HG02798 (cell line): ENCODE results near the gene UBE2O.
A peak's percentile ranks its signal among the peaks of the same experiment; 100 is the strongest.

Experiments
- ATAC-seq: cut with Tn5 transposase; IDR thresholded peaks from one replicate; pipeline ENCODE4 v1.9.1; 2021; ENCODE audit warnings: mild to moderate bottlenecking; ENCODE audit not compliant: unreplicated experiment, poor library complexity

UBE2O gene

DNA sequence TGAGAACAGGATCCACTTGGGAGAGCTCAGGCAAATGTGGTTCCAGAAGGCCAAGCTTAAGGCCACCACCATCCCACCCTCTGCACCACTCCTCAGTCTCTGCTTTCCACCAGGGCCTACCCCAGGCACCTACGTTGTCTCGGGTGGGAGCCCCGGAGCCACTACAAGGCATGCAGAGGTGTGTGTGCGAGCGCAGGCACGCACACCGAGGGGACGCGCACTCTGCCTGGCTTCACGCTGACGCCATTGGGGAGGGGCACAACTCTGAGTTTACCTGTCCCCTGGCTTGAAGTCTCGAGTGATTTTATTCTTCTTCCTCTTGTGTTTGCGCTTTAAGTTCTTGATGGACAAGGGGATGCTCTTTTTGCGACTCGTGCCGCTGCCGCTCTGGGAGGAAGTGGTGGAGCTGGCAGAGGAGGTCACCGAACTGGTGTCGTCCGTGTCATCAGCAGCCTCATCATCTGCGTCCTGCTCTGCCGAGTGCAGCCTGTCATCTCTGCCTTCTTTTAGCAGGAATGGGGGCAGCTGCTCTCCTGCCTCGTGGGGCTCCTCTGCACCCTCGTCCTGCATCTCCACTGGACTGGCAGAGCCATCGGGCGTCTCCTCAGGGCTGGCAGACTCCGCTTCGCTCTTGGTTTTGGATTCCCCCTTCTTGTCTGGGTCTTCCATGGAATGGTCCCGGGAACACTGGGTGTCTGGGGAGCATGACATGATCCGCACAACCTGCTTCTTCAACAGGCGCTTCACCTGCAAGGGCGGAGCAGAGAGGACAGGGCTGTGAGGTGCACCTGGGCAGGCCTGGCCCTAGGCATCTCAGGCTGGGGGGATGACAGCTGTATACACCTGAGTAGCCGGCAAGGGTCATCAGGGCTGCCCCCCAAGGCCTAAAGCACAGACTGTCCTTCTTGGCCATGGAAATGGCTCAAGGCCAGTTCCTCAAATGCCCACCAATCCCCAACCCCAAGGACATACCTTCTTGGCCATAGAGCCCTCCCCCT lies 53.5 kb downstream of the UBE2O start:
- no peak for ATAC-seq

DNA sequence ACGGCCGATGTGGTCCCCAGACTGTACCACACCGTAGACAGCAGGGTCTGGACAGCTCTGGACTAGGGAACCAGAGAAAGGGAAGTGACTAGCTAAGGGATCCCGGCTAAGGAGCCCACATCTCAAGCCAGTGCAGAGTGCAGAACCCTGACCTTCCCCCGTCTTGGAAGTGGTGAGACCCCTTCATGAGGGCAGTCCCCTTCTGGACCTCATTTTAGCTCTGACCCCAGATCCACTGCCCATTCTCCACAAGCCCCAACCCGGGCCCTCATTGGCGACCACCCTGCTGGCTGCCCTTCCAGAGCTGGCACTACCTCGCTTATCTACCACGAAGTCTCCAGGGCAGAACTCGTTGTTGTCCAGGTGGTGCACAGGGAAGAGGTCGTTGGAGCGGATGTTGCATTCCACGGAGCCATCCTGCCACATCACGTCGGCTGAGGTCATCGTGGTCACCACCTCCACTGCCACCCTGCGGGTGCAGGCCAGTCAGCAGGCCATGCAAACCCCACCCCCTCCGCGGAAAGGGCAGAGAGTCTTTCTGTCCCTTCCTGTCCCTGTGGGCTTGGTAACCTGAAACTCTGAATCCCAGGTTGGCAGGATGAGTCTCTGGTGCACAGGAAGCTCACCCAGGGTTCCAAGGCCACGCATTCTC lies 54.3 kb downstream of the UBE2O start:
- no peak for ATAC-seq

DNA sequence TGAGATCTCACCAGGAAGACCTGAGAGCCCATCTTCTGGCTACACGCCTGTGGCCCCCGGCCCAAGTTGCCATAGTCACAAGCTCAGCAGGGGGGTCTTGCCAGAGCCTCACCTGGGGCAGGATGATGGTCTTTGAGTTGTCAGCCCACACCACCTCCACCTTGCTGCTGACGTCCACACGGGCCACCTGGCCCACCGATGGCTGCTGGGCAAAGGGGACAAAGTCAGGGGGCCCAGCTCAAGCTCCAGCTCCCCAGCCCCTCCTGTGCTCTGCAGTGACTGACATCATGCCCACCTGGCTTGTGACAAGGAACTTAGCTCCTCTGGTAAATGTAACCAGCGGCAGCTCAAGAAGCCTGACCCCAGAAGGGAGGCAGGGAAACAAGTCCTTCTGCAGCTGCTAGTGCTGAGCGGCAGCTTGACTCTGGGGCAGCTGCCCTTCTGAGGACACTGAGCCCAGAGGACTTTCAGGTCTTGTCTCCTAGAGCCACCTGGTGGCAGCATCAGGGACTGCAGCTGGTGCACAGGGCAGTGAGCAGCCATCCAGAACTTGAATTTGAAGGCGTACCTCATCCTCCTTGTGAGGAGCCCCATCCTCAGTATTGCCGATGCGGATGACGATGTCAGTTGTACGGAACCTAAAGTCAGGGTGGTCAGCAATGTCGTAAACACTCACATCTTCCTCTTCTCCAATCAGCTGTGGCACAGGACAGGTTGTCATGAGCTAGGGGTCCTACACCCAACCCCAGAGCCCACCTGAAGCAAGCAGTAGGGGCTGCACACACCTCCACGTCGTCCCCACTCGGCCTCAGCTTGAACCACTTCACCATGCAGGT lies 55.0 kb downstream of the UBE2O start:
- peak; percentile 43 for ATAC-seq

DNA sequence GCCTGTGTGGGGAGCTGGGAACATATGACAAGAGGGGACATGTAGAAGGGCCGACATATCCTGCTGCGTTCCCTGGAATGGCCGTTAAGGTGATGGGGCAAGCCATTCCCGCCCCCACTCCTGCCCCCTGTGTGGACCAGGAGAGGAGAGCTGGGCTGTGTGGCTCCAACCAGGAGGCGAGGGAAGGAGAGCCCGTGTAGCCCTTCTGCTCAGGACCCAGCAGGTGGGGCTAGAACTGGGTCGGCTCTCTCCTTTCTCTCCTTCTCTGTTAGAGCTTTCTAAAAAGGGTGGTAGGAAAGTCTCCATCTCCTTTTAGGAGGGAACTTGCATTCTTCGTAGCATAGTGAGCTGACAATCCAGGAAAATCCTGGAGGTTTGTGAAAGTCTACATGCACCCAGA lies 55.8 kb downstream of the UBE2O start:
- no peak for ATAC-seq

DNA sequence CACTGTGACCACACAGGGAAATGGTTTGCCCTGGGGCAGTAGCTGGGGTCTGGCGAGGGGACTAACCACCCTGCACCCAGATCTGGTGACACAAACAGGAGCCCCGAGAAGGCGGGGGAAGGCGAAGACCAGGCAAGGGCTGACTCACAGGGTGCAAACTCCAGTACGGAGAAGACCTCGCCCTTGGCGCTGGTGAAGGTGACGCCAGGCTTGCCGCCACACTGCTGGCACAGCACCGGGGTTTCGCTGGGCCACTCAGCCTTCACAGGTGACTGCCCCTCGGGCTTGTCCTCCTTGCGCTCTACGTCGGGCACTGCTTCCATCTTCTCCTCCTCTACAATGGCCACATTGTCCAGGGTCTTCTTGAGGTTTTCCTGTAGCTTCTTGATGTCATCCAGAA lies 57.0 kb downstream of the UBE2O start:
- ATAC-seq = no peak

DNA sequence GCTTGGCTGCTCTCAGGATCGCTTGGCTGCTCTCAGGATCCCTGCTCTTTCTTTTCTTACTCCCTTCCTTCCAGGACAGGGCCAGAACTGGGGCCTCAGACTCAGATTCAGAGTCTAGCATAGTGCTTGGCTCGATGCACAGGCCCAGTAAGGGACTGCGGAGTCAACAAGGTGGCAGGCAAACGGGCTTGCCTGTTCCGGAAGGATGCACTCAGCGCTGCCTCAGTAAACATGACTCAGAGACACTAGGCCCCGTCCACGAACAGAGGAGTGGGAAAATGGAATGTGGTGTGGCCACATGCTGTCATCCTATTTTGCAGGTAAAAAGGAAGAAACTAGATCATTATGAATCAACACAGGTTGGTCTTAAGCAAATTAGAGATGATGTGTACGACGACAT lies 58.8 kb downstream of the UBE2O start:
- ATAC-seq = no peak

DNA sequence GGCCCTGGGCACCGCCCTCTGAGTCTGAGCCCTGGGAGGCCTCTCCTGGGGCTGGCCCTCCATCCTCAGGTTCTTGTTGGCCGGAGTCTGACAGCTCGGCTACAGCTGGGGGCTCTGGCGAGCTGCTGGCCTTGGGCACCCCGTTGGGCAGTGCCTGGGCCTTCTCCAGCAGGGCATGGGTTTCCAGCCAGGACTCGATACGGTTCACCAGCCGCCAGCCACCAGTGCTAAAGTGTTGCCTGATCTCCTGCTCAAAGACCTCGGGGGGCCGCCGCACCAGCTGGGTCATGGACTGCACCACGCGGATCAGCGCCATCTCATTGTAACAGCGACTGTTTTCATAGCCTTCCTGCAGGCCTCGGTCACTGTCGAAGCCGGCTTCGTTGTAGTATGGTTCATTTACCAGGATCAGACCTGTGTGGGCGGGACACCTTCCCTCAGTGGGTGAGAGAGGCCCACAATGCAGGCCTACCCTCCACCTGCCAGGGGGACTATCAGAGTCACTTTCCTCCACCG lies 61.7 kb downstream of the UBE2O start:
- no peak for ATAC-seq

DNA sequence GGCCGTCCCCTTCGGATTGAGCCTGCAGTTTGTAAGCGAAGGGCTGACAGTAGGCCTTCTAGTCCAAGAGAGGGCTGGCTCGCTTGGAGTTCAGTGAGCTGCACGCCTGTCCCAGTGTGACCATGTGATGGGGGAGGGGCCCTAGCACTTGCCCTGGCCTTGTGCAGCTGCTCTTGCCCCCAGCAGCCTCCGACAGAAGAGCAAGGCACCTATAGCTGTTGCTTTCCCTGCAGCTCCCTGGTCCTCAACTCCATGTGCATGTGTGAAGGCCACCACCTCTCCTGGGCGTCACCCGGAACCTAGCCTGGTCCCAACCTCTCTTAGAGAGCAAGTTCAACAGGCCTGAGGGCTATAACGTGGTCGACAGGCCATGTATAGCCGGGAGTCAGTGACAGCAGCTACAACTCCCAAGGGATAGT lies 62.9 kb downstream of the UBE2O start:
- ATAC-seq = no peak

DNA sequence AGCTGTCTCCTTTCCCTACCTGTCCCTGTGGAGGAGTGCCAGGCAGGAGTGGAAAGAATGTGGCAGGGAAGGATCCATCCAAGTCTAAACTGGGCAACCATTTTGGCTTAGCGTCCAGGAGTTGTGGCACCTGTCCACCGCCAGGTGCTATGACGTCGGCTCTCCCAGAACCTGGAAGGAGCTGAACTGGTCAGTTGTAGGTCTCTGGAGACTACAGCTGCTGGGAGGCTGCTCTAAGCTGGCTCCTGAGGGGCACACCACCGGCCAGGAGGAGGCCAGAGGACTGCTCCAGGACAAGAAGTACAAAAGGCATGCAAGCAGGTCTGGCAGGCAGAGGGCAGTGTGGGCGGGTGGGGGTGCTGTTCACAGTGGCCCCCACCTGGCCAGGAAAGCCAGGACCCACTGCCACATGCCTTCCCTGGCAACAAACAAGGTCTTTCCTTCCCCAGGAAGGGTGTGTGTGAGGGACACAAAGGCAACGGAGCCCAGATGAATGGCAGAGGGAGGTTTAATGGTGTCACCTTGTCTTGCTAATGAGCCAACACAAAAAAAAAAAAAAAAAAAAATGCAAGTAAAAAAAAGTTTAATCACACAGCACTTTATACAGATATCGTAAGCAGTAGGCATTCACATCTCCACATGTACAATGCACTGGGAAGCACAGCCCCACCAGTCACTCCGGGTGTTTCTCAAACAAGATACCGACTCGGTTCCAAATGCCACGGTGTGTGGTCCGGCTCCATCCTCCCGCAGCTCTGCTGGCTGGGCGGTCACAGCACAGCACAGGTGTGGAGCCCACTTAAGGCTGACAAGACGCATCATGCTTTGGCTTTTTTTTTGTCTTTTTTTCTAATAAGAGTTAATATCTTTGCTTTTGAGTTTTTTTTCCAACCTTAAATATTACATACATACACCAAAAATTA lies 63.7 kb downstream of the UBE2O start:
- no peak for ATAC-seq

DNA sequence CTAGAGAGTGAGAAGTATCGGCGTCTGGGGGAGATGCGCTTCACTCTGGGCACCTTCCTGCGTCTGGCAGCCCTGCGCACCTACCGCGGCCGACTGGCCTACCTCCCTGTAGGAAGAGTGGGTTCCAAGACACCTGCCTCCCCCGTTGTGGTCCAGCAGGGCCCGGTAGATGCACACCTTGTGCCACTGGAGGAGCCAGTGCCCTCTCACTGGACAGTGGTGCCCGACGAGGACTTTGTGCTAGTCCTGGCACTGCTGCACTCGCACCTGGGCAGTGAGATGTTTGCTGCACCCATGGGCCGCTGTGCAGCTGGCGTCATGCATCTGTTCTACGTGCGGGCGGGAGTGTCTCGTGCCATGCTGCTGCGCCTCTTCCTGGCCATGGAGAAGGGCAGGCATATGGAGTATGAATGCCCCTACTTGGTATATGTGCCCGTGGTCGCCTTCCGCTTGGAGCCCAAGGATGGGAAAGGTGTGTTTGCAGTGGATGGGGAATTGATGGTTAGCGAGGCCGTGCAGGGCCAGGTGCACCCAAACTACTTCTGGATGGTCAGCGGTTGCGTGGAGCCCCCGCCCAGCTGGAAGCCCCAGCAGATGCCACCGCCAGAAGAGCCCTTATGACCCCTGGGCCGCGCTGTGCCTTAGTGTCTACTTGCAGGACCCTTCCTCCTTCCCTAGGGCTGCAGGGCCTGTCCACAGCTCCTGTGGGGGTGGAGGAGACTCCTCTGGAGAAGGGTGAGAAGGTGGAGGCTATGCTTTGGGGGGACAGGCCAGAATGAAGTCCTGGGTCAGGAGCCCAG lies 65.8 kb downstream of the UBE2O start:
- no peak for ATAC-seq

DNA sequence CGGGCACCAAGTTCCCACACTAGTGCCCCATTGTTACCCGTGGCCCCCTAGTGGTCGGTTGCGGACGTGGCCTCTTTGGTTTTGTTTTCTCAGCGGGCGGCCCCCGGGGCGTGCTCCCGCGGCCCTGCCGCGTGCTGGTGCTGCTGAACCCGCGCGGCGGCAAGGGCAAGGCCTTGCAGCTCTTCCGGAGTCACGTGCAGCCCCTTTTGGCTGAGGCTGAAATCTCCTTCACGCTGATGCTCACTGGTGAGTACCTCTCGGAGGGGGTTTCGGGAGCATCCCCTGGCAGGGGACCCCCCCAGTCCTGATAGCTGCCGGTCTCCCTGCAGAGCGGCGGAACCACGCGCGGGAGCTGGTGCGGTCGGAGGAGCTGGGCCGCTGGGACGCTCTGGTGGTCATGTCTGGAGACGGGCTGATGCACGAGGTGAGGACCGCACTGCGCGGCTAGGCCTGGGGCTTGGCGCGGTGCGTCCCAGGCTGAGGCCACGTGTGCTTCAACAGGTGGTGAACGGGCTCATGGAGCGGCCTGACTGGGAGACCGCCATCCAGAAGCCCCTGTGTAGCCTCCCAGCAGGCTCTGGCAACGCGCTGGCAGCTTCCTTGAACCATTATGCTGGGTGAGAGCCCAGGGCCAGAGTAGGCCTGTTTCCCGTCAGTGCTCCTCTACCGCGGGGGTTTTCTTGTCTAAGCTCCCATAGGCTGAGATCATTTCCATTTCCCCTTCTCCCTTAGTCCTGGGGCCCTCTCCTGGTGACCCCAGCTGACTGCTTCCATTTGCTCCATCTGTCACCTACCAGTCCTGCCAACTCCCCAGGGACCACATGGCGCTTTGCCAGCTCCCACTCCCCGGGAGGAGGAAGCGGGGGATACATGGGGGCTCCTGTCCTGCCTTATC lies 66.8 kb downstream of the UBE2O start:
- ATAC-seq = no peak

DNA sequence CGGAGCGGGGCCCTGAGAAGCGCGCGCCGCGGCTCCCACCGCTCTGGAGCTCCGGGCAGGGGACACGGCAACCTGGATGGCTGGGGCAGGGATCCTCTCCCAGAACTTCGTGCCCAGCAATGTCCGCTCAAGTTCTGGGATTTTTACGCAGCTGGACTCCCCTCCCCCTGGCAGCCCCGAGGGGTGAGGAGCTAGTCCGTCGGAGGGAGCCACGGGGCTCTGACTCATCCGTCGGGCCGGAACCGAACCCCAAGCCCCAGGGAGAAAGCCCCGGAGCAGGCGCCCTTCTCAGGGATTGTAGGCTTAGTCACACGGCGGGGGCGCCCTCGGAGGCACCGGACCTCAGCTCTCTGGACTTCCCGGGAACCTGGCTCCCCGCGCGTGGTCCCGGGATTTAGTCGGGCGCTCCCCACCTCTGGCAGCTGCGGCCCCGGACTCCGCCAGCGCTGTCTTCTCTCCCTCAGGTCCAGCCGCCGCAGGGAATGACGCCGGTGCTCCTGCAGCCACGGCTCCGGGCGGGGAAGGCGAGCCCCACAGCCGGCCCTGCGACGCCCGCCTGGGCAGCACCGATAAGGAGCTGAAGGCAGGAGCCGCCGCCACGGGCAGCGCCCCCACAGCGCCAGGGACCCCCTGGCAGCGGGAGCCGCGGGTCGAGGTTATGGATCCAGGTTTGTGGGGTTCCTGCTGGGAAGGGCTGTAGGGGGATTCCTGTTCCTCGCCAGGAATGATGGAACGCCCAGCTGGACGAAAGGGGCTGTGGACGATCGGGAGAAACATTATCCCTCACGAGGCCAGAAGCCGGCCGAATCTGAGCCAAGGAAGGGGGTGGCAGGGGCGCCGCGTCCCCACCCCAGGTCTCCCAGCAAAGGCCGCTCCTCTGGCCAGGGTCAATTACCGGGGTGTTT lies 67.7 kb downstream of the UBE2O start:
- peak; percentile 5 for ATAC-seq

DNA sequence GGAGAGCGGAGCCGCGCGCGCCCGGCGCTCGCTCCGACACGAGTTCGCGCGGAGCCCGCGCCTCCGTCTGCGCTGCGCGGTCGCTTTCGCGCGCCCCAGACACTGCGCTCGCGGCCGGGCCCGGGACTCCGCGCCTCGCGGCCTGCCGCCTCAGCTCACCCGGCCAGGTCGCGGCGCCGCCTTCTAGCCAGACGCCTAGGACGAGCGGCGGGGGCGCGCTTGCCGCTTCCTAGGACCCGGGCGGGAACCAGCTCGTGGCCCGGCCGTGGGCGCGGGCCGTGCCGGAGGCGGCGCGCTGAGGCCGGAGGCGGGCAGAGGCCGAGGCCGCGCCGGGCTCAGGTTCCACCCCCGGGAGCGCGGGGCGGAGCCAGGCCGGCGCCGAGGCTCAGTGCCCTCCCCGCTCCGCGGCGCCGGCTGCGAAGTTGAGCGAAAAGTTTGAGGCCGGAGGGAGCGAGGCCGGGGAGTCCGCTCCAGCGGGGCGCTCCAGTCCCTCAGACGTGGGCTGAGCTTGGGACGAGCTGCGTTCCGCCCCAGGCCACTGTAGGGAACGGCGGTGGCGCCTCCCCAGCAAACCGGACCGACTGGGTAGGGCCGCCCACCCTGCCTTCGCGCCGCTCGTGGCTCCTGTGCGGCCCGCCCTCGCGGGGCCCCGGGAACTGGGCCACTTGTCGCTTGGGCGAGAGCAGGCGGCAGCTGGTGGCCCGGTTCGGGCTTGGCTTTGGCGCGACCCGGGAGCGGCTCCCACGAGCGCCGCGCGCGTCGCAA lies 68.5 kb downstream of the UBE2O start, which contains the start of gene SPHK1:
Gene SPHK1, plus strand, starts transcription at position 388 of the 765 bp plus-strand sequence. CDS start 1,036 bp downstream, outside the sequence.
- peak; percentile 73 for ATAC-seq

DNA sequence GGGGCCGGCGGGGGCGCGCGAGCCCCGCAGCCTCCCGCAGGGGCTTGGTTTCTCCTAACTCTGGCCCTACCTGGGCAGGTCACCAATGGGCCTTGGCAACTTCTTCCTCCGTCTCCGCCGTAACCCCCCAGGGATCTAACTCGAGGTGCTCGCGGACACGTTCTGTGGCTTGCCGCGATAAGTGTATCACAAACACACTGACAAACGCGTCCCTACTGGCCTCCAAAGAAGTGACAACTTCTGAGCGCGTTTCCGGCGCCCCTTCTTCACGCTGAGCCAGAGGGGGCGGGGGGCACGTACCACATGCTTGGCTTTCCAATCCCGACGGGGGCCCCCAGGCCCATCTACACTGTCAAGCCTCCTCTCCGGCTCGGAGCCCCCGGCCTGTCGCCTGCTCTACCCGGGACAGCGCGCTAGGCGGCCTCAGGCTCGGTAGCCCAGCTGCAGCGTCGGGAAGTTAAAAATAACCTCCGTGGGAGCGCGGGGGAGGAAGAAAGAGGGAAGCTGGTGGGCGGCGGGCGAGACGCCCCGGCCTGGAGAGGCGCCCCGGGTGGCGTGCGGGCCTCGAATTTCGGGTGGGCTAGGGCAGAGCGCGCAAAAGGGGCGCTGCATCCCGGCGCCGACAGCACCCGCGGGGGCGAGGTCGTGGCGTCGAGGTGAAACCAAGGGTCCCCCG lies 69.3 kb downstream of the UBE2O start:
- ATAC-seq = peak; percentile 11

DNA sequence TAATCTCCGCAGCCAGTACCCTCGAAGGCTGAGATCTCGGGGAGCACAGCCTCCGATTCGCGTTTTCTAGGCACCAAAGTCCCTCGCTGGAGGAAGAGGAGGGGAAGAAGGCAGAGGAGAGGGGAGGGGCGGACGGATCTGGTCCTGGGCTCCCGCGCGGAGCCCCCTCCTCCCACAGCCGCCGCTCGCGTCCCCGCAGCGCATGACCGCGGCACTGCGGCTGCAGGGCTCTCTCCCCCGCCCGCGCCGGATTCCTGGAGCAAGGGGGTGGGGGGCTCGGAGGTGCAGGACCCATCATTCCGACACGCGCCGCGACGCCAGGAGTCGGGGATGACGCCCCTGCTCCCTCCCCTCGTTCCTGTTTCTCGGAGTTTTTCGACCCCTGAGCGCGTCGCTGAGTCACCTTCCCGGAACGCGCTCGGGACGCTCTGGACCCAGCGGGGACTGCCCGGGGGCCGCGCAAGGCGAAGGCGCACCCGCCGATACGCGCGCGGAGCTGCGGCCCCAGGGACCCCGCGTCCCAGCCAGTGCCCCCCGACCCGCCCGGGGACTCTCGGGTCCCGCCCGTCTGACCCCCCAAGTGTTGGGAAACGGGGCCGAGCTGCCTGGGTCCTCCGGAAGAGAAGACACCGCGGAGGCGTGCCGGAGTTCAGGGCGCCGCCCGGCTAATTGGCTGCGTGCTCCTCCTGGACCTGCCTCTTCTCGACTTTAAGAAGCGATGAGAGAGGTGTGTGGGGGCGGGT lies 70.0 kb downstream of the UBE2O start:
- ATAC-seq = no peak
